SJSA1 (cell line): Measurements from ENCODE around the gene AGMAT. TPM values are rescaled to one million over a fixed set of nuclear protein-coding genes. Genes with fewer than 3 reads are reported as not detected.
A peak's percentile ranks its signal among the peaks of the same experiment; 100 is the strongest.
"Not testable (repeated sequence)": the region's sequence is repeated elsewhere in the genome, so short reads cannot be mapped to it uniquely, and the experiment has no call there.

Source experiments
- DNase-seq, 2 experiments: peaks; one replicate each; pipeline ENCODE4 v3.0.0-alpha.2; 2015 to 2020; ENCODE audit warnings: low spot score in 2 of 2, low read depth in 1 of 2
- H3K27ac ChIP-seq: fragments of 250-450 bp; sonication (Bioruptor Pico); 2 replicates; pipeline ENCODE4 v1.5.1; 2020; ENCODE audit warnings: mild to moderate bottlenecking, moderate library complexity
- H3K27me3 ChIP-seq: fragments of 250-450 bp; sonication (Bioruptor Pico); replicated peaks from 2 replicates; pipeline ENCODE4 v1.5.1; 2020; ENCODE audit warnings: mild to moderate bottlenecking, moderate library complexity
- H3K36me3 ChIP-seq: fragments of 250-450 bp; sonication (Bioruptor Pico); 2 replicates; pipeline ENCODE4 v1.5.1; 2020; ENCODE audit warnings: mild to moderate bottlenecking
- H3K4me1 ChIP-seq: fragments of 250-450 bp; sonication (Bioruptor Pico); replicated peaks from 2 replicates; pipeline ENCODE4 v1.6.1; 2021; ENCODE audit warnings: mild to moderate bottlenecking
- H3K4me3 ChIP-seq: fragments of 250-450 bp; sonication (Bioruptor Pico); 2 replicates; pipeline ENCODE4 v1.5.1; 2020; ENCODE audit warnings: mild to moderate bottlenecking
- H3K9me3 ChIP-seq: fragments of 250-450 bp; sonication (Bioruptor Pico); replicated peaks from 2 replicates; pipeline ENCODE4 v1.5.1; 2020; ENCODE audit warnings: mild to moderate bottlenecking
- total RNA-seq: library from RNA; depleted of rRNA; stranded (reverse); fragments of >200 nt; shearing (Covaris generic); gene quantifications from 2 replicates; pipeline ENCODE4 v1.2.3, GENCODE V29; 2014

AGMAT gene
- total RNA-seq, 1 experiment from 2014 or later = 0.53 TPM

DNA sequence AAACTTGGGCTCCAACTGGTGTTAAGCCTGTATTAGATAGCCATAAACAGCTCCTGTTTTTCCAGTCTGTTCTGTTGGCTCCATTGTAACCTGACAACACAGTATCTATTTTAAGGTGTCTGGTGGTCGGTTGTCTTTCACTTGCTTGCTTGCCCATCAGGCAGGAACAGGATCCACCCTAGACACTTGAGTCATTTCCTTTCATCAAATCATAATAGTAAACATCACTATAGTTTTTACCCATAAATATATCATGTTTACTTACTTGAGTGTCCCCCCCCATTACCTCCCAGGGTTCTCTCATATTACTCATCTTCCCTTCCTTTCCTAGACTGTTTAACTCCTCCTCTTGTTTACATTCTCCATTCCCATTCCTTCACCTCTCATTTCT lies 35.3 kb upstream of the AGMAT start:
- no peak overlapping the region for H3K4me3 ChIP-seq
- peaks cover 41% of the 10 kb centered on the region for H3K4me1 ChIP-seq
- peak overlapping the region; percentile 65 for H3K27ac ChIP-seq
- no peaks in the 10 kb centered on the region for H3K27me3 ChIP-seq
- no peaks in the 10 kb centered on the region for H3K9me3 ChIP-seq
- peaks cover 18% of the 10 kb centered on the region for H3K36me3 ChIP-seq
- peak; percentile 47 to 65 for DNase-seq

DNA sequence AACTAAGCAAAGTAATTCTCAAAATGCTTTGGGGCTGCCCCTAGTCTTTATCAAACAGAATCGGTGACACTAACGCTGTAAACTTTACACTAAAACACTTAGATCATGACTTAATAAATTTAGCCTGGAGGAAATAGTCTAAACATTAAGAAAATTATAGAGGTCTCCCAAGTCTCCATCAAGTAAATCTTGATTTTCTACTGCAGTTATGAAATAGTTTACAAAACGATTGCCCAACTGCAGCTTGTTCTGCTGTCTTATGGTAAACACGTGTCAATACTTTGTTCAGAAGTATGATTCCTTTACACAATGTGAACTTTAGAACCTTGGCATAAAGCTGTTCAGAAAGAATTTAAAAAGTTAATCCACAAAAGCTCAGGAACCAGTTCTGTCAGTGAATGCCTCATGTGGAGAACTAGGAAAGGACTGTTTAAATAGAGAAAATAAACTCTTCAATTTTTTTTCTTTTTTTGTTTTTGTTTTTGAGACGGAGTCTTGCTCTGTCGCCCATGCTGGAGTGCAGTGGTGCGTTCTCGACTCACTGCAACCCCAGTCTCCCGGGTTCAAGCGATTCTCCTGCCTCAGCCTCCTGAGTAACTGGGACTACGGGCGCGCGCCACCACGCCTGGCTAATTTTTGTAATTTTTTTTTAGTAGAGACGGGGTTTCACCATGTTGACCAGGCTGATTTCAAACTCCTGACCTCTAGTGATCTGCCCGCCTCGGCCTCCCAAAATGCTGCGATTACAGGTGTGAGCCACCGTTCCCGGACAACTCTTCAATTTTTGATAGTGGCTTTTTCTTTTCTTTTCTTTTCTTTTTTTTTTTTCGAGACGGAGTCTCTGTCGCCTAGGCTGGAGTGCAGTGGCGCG lies 34.0 kb upstream of the AGMAT start:
- no peak for DNase-seq
- peaks cover 37% of the 10 kb centered on the region for H3K4me1 ChIP-seq
- H3K27ac ChIP-seq = peak overlapping the region; percentile 69; the same call in 1 of the 2 replicates
- H3K4me3 ChIP-seq = peak overlapping the region; percentile 90
- peaks cover 18% of the 10 kb centered on the region for H3K36me3 ChIP-seq
- H3K27me3 ChIP-seq = no peaks in the 10 kb centered on the region
- no peaks in the 10 kb centered on the region for H3K9me3 ChIP-seq

DNA sequence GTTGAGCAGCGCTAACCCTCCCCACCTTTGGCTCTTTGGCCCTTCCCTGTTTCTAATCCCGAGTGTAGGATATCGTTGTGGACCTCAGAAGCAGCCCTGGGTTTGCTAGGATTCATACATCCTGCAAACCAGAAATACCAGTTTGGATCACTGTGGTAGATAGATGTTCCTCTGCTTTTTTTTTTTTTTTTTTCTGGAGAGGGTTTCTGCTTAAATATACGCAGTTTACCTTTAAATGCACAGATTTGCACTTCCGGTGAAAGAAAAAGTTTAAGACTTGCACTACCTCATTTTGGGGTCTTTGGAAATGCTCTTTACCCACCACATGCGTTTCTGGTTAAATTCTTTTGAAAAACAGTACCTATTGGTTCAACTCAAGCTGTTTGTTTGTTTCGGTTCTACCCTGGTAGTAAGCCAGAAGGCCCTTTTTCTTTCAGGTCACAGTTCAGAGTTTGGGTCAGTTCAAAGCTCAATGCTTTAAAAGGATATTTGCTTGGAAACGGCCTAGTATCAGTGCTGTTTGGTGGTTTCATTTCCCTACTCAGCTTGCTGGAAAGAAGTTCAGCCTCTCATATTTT lies 33.3 kb upstream of the AGMAT start:
- no peaks in the 10 kb centered on the region for H3K9me3 ChIP-seq
- peak overlapping the region; percentile 90 for H3K4me3 ChIP-seq
- H3K4me1 ChIP-seq = peaks cover 33% of the 10 kb centered on the region
- peak overlapping the region; percentile 69 for H3K27ac ChIP-seq
- no peaks in the 10 kb centered on the region for H3K27me3 ChIP-seq
- no peak for DNase-seq
- peaks cover 18% of the 10 kb centered on the region for H3K36me3 ChIP-seq

DNA sequence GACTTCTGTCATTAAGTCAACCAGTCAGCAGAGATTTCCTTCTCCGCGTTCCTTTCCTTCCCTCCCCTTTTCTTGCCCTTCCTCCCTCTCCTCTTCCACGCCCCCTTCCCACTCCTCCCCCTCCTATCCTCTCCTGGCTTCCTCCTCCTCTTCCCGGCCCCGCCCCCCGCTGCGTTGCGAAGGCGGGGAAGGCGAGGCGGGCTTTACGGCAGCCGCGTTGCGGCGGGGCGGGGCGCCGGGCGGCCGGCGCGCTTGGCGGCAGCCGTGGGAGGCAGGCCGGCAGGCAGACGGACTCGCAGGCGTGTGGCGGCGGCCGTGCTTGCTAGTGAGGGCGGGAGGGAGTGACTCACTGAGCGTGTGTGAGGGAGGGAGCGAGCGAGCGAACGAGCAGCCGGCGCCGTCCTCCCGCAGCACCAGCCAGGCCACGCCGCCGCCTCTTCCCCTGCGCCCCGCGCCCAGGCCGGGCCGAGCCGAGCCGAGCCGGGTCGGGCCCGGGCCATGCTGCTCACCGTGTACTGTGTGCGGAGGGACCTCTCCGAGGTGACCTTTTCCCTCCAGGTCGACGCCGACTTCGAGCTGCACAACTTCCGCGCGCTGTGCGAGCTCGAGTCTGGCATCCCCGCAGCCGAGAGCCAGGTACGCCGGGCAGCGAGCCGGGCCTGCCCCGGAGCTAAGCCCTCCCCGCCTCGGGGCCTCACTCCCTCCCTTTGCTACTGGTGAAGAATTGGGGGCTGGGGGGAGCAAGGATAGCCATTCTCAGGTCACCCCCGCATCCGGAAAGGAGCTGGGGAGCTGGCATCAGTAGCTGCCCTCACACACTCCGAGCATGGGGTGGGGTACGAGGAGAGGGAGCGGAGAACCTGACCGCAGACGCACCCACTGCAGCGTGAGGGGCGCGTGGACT lies 32.6 kb upstream of the AGMAT start, which contains the start of gene DDI2:
Gene DDI2, plus strand, starts transcription at position 286 of the 904 bp plus-strand sequence. Its CDS starts 213 bp downstream, at position 499.
- H3K4me3 ChIP-seq = peak within 1 kb of the TSS; percentile 90
- peak; percentile 97 to 98 for DNase-seq
- H3K4me1 ChIP-seq = peaks cover 33% of the 10 kb centered on the region
- H3K9me3 ChIP-seq = no peaks in the 10 kb centered on the region
- peaks cover 18% of the 10 kb centered on the region for H3K36me3 ChIP-seq
- H3K27me3 ChIP-seq = no peaks in the 10 kb centered on the region
- peak within 1 kb of the TSS; percentile 69 for H3K27ac ChIP-seq

DNA sequence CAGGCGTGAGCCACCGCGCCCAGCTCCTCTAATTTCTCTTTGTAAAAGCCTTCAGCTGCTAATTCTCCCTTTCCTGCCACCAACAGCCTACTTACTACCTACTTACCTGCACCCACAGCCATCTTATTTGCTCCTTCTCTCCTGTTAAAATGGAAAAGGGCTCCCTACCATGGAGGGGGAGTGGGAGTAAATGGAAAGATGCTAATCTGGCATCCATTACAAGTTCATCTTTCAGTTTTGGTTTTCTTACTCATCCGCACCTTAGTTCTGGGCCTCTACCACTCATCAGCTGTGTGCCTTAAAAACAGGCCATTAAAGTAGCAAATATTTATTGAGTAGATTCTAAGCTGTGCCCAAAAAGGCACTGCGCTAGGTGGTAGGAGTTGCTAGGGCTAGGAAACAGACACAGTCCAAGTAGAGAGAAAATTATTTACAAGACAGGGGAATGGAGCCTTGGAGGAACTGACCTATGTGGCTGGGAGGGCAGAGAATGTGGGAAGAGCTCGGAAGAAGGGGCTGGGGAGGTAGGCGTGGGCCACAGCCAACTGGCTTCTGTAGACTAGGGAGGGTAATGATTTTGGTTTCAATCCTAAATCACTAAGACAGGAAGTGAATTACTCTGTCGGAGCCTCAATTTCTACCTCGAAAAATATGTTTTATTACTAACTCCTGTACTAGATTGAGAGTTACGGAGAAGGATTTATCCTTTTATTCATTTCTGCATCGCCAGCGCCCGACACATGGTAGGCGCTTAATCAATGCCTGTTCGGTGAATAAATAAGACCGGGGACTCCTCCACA lies 31.7 kb upstream of the AGMAT start:
- H3K27me3 ChIP-seq = no peaks in the 10 kb centered on the region
- H3K4me3 ChIP-seq = peak overlapping the region; percentile 90
- H3K4me1 ChIP-seq = peaks cover 33% of the 10 kb centered on the region
- H3K27ac ChIP-seq = peak overlapping the region; percentile 33
- H3K9me3 ChIP-seq = no peaks in the 10 kb centered on the region
- no peak for DNase-seq
- H3K36me3 ChIP-seq = peaks cover 18% of the 10 kb centered on the region

DNA sequence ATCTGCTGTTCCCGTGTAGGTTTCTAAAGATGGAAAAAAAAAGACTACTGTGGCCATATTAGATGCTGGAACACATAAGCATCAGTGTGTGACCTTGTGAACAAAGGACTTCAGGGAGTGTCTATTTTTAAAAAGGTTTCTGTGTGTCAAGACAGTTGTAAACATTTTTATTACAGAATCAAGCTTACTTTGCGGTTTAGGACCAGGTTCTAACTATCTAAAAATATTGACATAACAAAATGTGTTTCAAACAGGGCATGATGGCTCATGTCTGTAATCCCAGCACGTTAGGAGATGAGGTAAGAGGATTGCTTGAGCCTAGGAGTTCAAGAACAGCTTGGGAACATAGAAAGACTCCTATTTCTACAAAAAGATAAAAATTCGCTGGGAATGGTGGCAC lies 25.3 kb upstream of the AGMAT start:
- H3K36me3 ChIP-seq = no peaks in the 10 kb centered on the region
- no peaks in the 10 kb centered on the region for H3K4me1 ChIP-seq
- H3K27me3 ChIP-seq = no peaks in the 10 kb centered on the region
- no peak for DNase-seq
- H3K9me3 ChIP-seq = no peaks in the 10 kb centered on the region
- no peak overlapping the region for H3K4me3 ChIP-seq
- H3K27ac ChIP-seq = no peak overlapping the region

DNA sequence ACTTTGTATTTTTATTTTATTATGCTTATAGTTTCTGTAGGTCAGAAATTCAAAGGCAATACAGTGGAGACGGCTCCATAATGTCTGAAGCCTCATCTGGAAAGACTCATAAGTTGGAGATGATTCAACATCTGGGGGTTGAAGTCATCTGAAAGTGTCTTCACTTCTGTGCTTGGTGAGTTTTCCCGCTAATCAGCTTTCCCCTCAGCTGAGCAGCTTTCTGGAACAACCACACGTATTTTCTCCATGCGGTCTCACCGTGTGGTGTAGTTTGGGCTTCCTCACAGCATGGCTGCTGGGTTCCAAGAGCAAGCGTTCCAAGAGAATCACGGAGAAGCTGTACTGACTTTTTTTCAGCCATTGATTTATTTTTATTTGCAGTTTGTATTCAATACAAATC lies 24.8 kb upstream of the AGMAT start:
- no peaks in the 10 kb centered on the region for H3K36me3 ChIP-seq
- no peaks in the 10 kb centered on the region for H3K4me1 ChIP-seq
- DNase-seq = no peak
- H3K4me3 ChIP-seq = no peak overlapping the region
- H3K27me3 ChIP-seq = no peaks in the 10 kb centered on the region
- H3K27ac ChIP-seq = no peak overlapping the region
- H3K9me3 ChIP-seq = no peaks in the 10 kb centered on the region

DNA sequence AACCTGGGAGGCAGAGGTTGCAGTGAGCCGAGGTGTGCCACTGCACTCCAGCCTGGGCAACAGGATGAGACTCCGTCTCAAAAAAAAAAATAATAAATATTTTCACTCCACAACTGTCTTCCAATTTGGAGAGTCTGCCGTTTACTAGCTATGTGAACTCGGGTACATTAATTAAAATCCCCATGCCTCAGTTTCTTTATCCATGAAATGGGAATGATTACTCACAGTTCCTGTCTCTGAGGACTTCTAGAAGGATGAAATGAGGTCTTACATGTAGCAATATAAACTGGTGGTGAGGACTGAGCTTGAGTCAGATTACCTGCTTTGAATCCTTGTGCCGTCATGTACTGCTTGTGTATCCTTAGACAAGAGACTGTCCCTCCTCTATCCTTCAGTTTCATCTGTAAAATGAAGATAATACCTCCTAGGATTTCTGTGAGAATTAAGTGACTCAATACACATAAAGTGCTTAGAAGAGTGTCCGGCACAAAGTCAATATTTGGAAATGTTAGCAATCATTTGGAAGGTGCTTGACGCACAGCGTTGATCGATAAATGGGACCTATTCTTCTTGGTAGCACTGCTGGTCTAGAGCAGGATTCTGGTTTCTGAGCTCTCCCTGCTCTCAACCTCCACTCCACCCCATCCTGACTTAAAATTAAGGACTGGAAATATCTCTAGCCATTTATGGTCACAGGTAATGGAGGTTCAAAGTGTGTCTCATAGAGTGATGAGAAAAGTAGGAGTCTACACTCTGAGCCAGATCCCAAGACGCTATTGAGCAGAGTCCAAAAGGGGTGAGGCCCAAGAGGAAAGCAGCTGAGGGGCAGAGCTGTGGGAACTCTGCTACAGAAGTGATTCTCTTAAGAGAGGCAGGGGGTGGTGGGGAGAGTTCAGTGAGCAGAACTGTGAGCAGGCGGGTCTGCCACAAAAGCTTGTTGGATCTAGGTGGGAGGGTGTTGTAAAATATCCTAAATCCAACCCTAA lies 20.8 kb upstream of the AGMAT start:
- no peaks in the 10 kb centered on the region for H3K27me3 ChIP-seq
- H3K4me3 ChIP-seq = no peak overlapping the region
- DNase-seq = no peak
- H3K27ac ChIP-seq = no peak overlapping the region
- no peaks in the 10 kb centered on the region for H3K36me3 ChIP-seq
- peaks cover 13% of the 10 kb centered on the region for H3K4me1 ChIP-seq
- H3K9me3 ChIP-seq = peaks cover 8% of the 10 kb centered on the region

DNA sequence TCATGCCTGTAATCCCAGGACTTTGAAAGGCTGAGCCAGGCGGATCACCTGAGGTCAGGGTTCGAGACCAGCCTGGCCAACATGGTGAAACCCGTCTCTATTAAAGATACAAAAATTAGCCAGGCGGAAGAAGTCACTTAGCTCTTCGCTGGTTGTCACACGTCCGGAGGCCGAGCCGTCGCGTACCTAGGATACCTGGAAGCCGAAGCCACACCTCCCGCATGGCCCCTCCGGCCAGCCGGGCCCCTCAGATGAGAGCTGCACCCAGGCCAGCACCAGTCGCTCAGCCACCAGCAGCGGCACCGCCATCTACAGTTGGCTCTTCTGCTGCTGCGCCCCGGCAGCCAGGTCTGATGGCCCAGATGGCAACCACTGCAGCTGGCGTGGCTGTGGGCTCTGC lies 19.5 kb upstream of the AGMAT start:
- not testable (repeated sequence) for H3K36me3 ChIP-seq, H3K9me3 ChIP-seq, DNase-seq, H3K4me3 ChIP-seq, H3K27me3 ChIP-seq, H3K27ac ChIP-seq
- peaks cover 13% of the 10 kb centered on the region for H3K4me1 ChIP-seq

DNA sequence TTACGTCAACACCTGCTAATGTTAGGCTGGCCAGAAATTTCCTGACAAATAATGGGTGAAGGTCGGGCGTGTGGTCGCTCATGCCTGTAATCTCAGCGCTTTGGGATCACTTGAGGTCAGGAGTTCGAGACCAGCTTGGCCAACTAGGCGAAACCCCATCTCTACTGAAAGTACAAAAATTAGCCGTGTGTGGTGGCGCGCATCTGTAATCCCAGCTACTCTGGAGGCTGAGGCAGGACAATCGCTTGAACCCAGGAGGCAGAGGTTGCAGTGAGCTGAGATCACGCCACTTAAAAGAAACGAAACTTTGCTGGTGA lies 19.1 kb upstream of the AGMAT start:
- H3K27ac ChIP-seq = not testable (repeated sequence)

DNA sequence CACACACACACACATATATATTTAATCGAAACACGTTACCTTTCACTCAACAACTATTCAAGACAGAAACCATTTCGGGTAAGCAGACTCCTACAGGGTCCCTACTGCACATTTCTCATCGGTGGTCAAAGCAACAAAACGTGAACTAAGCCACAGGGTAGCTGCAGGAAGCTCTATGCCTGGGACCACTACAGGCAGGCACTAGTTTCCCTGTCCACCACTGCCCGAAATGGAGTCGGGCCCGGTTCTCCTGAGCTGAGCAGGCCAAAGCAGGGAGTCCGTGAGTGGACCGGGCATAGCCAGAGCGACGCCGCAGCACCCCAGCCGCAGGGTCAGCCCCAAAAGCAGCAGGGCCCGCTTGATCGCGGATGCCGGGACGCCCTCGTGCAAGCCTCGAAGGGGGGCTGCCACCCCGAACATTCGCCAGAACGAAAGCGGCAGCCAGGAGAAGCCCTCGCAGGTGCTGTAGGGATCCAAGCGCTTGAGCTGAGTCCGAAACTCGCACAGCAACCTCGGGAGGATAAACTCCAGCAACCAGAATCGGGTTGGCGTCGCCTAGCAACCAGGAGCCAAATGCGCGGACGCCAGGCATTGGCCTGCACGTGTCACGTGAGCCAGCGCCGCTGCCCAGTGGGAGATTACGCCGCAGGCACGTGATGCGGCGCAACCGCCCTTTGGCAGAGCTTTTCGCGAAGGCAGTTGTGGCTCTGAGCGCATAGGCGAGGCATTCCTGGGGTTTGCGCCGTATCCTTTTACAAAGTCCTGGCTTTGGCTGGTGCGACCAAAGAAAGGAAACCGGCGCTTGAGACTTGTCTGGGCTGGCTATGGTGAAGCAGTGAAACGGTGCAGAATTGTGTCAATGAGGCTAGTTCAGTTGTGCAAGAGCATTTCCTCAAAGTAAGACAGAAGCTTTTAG lies 18.5 kb upstream of the AGMAT start:
- H3K27ac ChIP-seq = peak overlapping the region; percentile 46
- peak overlapping the region; percentile 49 for H3K4me3 ChIP-seq
- peaks cover 13% of the 10 kb centered on the region for H3K4me1 ChIP-seq
- 0 out of 2 replicates have a peak, but pooled peaks cover under 1% of the 10 kb centered on the region for H3K27me3 ChIP-seq
- H3K36me3 ChIP-seq = no peaks in the 10 kb centered on the region
- peaks cover 8% of the 10 kb centered on the region for H3K9me3 ChIP-seq
- DNase-seq = peak; percentile 69 to 92

More for the DNA sequence above, 19.1 kb upstream of the AGMAT start:
- H3K4me3 ChIP-seq = peak overlapping the region; percentile 49
- H3K27me3 ChIP-seq, H3K9me3 ChIP-seq, H3K36me3 ChIP-seq, DNase-seq: not testable (repeated sequence)
- peaks cover 13% of the 10 kb centered on the region for H3K4me1 ChIP-seq
